Subcutaneous adipose tissue (tissue), 4 donors: ENCODE measurements around the gene SYNDIG1. TPM values are rescaled to one million over a fixed set of nuclear protein-coding genes. Genes with fewer than 3 reads are reported as not detected.

Experiments
- total RNA-seq, 4 donors: library from RNA; depleted of rRNA; stranded (reverse); fragments of >200 nt; gene quantifications; one replicate each; pipeline ENCODE4 v1.1.0, GENCODE V29; 2016
- TF ChIP-seq, protein P1 (sequence below): fragments of 450-650 bp; IDR thresholded peaks from one replicate; pipeline ENCODE4 v1.5.1; 2016; ENCODE audit warnings: low read depth, mild to moderate bottlenecking, control low read depth, antibody characterized with exemption, moderate library complexity

Gene SYNDIG1
- total RNA-seq, 4 donors from 2014 or later = 0.17 to 1.5 TPM; not detected in 2

DNA sequence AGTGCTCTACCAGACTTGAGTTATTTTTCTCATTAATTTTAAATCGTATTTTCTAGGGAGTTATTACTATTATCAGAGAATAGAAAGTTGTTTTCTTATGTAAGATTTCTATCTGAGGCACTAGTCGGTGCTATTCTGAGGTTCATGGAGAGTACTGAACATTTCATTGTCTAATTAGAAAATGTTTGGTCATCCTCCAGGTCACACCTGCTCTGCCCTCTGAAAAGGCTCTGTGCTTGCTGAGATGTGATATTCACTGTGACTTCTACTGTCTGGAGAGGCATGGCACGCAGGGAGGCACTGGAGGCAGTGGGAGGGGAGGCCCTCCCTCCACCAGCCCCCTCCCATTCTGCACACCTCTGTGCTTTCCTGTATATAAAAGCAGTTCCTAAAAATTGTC lies 3.0 kb downstream of the SYNDIG1 start:
- TF ChIP-seq, protein P1, sequence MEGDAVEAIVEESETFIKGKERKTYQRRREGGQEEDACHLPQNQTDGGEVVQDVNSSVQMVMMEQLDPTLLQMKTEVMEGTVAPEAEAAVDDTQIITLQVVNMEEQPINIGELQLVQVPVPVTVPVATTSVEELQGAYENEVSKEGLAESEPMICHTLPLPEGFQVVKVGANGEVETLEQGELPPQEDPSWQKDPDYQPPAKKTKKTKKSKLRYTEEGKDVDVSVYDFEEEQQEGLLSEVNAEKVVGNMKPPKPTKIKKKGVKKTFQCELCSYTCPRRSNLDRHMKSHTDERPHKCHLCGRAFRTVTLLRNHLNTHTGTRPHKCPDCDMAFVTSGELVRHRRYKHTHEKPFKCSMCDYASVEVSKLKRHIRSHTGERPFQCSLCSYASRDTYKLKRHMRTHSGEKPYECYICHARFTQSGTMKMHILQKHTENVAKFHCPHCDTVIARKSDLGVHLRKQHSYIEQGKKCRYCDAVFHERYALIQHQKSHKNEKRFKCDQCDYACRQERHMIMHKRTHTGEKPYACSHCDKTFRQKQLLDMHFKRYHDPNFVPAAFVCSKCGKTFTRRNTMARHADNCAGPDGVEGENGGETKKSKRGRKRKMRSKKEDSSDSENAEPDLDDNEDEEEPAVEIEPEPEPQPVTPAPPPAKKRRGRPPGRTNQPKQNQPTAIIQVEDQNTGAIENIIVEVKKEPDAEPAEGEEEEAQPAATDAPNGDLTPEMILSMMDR = no peak

DNA sequence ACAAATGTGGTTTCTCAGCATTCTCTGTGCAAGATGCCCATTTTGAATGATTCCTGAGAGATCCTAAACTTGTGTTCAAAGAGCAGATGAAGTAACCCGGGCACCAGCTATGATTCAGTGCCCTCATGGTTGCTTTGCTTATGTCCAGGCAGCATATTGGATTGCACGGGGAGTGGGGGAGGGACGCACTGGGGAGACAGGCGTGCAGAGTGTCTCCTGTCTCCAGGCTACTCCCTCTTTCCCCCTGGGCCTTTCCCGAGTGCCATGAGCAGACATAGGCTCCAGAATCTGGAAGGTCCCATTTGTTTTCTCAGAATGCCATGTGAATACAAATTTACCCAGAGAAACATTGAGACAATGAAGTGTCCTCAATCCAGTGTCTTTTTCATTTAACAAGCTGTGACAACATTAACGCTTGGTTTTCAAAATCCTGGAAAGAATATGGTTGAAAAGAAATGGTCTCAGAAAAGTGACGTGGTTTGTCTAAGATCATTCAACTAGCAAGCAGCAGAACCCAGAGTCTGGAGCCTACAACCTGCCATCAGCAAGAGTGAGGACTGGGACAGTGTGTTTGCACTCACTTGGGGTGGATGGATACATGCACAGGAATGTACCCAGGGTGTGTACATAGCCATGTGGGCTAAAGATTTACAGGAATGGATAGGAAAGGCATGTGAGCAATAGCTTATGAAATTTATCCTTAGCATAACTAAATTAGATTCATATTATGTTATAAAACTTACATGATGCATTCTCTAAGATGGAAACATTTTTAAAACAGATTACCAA lies 4.2 kb downstream of the SYNDIG1 start:
- TF ChIP-seq, protein P1 = no peak

DNA sequence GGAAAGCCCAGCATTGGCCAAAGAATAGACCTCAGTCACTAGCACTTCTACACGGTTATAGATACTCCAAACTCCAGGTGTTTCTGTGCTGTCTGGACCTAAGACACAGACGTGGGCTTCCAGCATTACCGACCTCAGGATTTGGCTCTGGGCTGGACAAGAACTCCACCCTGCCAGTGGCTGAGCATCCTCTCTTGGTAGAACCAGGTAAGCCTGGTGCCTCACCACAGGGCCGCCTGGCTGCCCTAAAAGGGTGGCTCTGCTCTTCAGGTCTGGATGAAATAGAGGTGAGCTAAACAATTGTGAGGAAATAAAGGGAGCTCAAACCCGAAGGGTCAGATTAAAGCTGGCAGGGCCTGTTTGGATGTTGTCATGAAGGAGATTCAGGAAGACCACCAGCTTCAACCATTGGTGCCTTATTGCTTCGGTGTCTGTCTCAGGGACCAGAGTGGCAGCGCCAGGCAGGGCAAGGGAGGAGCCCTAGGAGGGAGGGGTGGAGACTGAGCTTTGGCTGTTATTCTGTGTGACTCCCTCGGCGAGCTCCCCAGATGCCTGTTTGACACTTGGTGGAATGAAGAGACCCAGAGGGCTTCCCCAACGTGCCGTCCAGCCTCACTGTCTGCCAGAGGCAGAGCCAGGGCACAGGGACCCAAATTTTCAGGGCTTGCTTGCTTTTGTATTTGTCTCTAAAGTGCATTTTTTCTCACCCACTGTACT lies 8.6 kb downstream of the SYNDIG1 start:
- TF ChIP-seq, protein P1 = no peak

DNA sequence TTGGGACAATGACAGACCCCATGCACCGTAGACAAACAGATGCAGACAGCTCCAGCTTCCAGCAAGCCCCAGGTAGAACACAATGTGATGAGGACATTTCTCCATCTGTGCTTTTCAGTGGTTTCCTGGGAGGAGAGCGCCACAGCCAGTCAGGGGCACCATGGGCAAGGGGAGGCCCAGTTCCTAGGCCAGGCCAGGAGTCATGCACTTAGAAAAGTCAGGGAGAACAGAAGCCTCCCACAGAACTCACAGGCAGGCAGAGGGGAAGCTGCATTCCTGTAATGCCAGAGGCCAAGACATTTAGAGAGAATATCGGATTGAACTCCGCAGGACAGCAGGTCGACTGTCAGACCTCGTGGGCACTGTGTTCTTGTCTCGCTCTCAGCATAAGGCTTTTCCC lies 9.2 kb downstream of the SYNDIG1 start:
- TF ChIP-seq, protein P1 = no peak

DNA sequence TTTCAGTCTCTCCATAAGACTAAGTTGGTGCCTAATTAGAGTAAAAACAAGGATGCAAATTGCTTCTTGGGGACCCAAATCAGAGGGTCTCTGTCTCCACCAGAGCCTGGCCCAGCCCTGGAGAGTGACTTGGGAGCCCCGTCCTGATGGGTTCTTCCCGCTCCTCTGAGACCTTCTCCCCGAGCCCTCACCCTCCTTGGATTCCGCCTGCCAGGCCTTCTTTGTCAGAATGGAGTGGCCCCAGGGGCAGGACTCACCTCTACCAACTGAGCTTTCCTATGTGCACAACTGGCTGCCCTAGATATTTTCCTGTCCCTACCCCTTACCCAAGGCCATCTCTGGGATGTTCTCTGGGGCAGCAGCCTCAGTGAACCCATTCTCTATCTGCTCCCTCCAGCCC lies 9.7 kb downstream of the SYNDIG1 start:
- TF ChIP-seq, protein P1 = no peak

DNA sequence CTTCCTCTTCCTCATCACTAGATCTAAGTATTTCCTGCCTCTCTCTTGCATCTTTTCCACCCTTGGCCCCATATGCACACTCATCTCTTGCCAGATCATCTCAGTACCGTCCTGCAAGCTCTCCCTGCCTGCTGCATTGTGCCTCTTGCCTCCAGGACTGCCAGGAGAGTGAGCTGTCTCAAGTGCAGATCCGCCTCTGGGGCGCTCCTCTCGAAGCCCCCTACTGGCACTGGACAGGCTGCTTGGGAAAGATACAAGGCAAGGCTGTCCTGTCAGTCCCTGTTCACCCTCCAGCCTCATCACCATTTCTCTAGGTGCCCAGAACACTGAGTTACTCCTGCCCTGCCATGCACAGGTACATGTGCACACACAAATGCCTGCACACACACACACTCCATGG lies 10.2 kb downstream of the SYNDIG1 start:
- TF ChIP-seq, protein P1 = no peak

DNA sequence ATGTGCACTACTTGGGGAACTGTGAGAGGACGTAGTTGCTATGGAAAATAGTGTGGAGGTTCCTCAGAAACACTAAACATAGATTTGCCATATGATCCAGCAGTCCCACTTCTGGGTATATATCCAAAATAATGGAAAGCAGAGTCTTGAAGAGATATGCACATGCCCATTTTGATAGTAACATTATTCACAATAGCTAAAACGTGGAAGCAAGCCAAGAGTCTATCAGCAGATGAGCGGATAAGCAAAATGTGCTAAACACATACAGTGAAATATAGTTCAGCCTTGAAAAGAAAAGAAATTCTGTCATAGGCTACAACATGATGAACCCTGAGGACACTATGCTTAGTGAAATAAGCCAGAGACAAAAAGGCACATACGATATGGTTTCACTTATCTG lies 11.1 kb downstream of the SYNDIG1 start:
- TF ChIP-seq, protein P1 = no peak
